HEK293 (cell line): ENCODE results near the gene WAPL.
A peak's percentile ranks its signal among the peaks of the same experiment; 100 is the strongest.

Experiments
- CTCF ChIA-PET: fragments of 350-600 bp; formaldehyde crosslinking; extraction: SDS; loops from one replicate; lab custom pipeline; 2021; ENCODE audit warnings: antibody characterized with exemption; lab: Yijun Ruan, JAX
- POLR2A ChIA-PET: fragments of 300-600 bp; formaldehyde crosslinking; extraction: SDS; loops from one replicate; lab custom pipeline; 2020; ENCODE audit warnings: antibody characterized with exemption, inconsistent platforms; lab: Yijun Ruan, JAX
- H3K27ac ChIP-seq: fragments of 200-500 bp; sonication (Bioruptor generic); 2 replicates; pipeline ENCODE4 v1.5.1; 2014; ENCODE audit warnings: low read depth, low read length, control low read depth, inconsistent platforms; ENCODE audit errors: extremely low read depth
- H3K36me3 ChIP-seq, 2 experiments: fragments of 200-500 bp in 1 of 2; sonication (Bioruptor generic) in 1 of 2; 1 replicate in 1 of 2; 2 replicates in 1 of 2; pipeline ENCODE4 v1.5.1; 2014 to 2017; ENCODE audit warnings: inconsistent platforms in 2 of 2, low read length in 2 of 2; ENCODE audit not compliant: control insufficient read depth in 2 of 2, insufficient read depth in 1 of 2
- H3K4me1 ChIP-seq: fragments of 200-500 bp; sonication (Bioruptor generic); 2 replicates; pipeline ENCODE4 v1.5.1; 2014; ENCODE audit warnings: mild to moderate bottlenecking, low read length, inconsistent platforms; ENCODE audit not compliant: control insufficient read depth, insufficient read depth
- H3K4me3 ChIP-seq: 2 replicates; pipeline ENCODE4 v1.5.1; 2011; ENCODE audit warnings: low read depth, mild to moderate bottlenecking, control low read depth, low read length, moderate library complexity
- H3K9me3 ChIP-seq: fragments of 200-500 bp; sonication (Bioruptor generic); 2 replicates; pipeline ENCODE4 v1.5.1; 2014; ENCODE audit warnings: low read depth, low read length, inconsistent platforms; ENCODE audit not compliant: control insufficient read depth, insufficient read depth
- ATF2 ChIP-seq: fragments of 450-650 bp; formaldehyde crosslinking; IDR thresholded peaks from 2 replicates; pipeline ENCODE4 v1.5.1; 2016; ENCODE audit warnings: missing biosample characterization, missing genetic modification characterization, low read depth
- SCRT2 ChIP-seq: fragments of 450-650 bp; formaldehyde crosslinking; IDR thresholded peaks from 2 replicates; pipeline ENCODE4 v1.5.1; 2016; ENCODE audit warnings: missing biosample characterization, missing genetic modification characterization
- SP2 ChIP-seq: fragments of 450-650 bp; formaldehyde crosslinking; IDR thresholded peaks from 2 replicates; pipeline ENCODE4 v1.5.1; 2016; ENCODE audit warnings: missing biosample characterization, missing genetic modification characterization
- TCF7L2 ChIP-seq: IDR thresholded peaks from 2 replicates; pipeline ENCODE4 v1.6.1; 2011; ENCODE audit warnings: low read depth, mild to moderate bottlenecking, inconsistent platforms, low read length, moderate library complexity, borderline replicate concordance
- ZFP69B ChIP-seq: fragments of 450-650 bp; formaldehyde crosslinking; IDR thresholded peaks from 2 replicates; pipeline ENCODE4 v1.5.1; 2016; ENCODE audit warnings: missing biosample characterization, missing genetic modification characterization
- ZNF16 ChIP-seq: fragments of 450-650 bp; formaldehyde crosslinking; IDR thresholded peaks from 2 replicates; pipeline ENCODE4 v1.5.1; 2016; ENCODE audit warnings: low read depth, missing biosample characterization, missing genetic modification characterization
- ZNF341 ChIP-seq: fragments of 450-650 bp; formaldehyde crosslinking; IDR thresholded peaks from 2 replicates; pipeline ENCODE4; 2016; ENCODE audit warnings: low read depth, missing biosample characterization, missing genetic modification characterization
- ZNF629 ChIP-seq: fragments of 450-650 bp; formaldehyde crosslinking; IDR thresholded peaks from 2 replicates; pipeline ENCODE4 v1.5.1; 2017; ENCODE audit warnings: missing biosample characterization, missing genetic modification characterization
- ZNF830 ChIP-seq: fragments of 450-650 bp; IDR thresholded peaks from 2 replicates; pipeline ENCODE4 v1.5.0; 2018; ENCODE audit warnings: missing biosample characterization, missing genetic modification characterization, low read depth, mild to moderate bottlenecking, moderate library complexity
- ZNF843 ChIP-seq: fragments of 450-650 bp; formaldehyde crosslinking; IDR thresholded peaks from 2 replicates; pipeline ENCODE4 v1.5.1; 2016; ENCODE audit warnings: missing biosample characterization, missing genetic modification characterization
- ZSCAN30 ChIP-seq: fragments of 450-650 bp; IDR thresholded peaks from 2 replicates; pipeline ENCODE4 v1.5.1; 2018; ENCODE audit warnings: missing biosample characterization, mild to moderate bottlenecking, missing genetic modification characterization, moderate library complexity
- TF ChIP-seq, protein P1 (sequence below): fragments of 450-650 bp; formaldehyde crosslinking; IDR thresholded peaks from 2 replicates; pipeline ENCODE4 v1.5.1; 2016; ENCODE audit warnings: missing biosample characterization, missing genetic modification characterization, borderline replicate concordance

WAPL gene

GRCh38 chr10:86393362-86393761, 128.2 kb downstream of the WAPL start:
- ChIA-PET POLR2A (no interaction called here), CTCF (interaction anchor here (0.5 to 0.9 kb wide), 3 partner anchors 153 to 191 kb away, joined by 3 to 5 read pairs (median 3); no protein-coding TSS in a partner anchor)
- Histone ChIP-seq H3K4me1 (no peaks in the 10 kb centered on the region), H3K36me3 (no peaks in the 10 kb centered on the region), H3K4me3 (no peak overlapping the region), H3K9me3 (no peaks in the 10 kb centered on the region), H3K27ac (no peak overlapping the region)
- TF ChIP-seq TCF7L2 (no peak), ZFP69B (tag by site-specific recombination) (no peak), ZNF629 (tag by site-specific recombination) (peak; percentile 20; the same call in 1 of the 2 replicates), ZSCAN30 (no peak), ATF2 (tag by site-specific recombination) (0 out of 2 replicates have a peak, but pooled peaks have one; percentile 19), SCRT2 (tag by site-specific recombination) (no peak), ZNF16 (tag by site-specific recombination) (no peak)

DNA sequence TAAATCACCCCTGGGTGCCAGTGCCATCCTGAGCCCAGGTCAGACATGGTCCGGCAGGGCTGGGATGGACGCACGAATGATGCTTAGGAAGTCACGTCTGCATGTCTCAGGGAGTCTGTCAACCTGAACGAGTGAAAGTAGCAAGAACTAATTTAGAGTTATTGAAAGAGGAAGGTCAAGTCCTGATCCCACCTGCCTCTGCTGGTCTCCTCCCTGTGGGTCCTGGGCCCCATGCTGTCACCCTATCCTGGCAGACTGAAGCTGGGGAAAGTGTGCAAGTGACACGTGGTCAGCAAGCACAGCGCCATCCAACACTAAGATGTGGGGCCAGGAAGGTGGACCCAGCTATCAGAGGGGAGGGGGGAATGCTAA, 128.9 kb downstream of the WAPL start:
- ChIA-PET CTCF (interaction anchor here (0.9 kb wide), 1 partner anchor 192 kb away, joined by 5 read pairs; no protein-coding TSS in a partner anchor), POLR2A (no interaction called here)
- no peak for TF ChIP-seq ZNF830 (tag by site-specific recombination)
- no peak for TF ChIP-seq ZNF843 (tag by site-specific recombination)
- Histone ChIP-seq H3K9me3 (no peaks in the 10 kb centered on the region), H3K4me1 (no peaks in the 10 kb centered on the region), H3K4me3 (no peak overlapping the region), H3K27ac (no peak overlapping the region), H3K36me3 (no peaks in the 10 kb centered on the region)

DNA sequence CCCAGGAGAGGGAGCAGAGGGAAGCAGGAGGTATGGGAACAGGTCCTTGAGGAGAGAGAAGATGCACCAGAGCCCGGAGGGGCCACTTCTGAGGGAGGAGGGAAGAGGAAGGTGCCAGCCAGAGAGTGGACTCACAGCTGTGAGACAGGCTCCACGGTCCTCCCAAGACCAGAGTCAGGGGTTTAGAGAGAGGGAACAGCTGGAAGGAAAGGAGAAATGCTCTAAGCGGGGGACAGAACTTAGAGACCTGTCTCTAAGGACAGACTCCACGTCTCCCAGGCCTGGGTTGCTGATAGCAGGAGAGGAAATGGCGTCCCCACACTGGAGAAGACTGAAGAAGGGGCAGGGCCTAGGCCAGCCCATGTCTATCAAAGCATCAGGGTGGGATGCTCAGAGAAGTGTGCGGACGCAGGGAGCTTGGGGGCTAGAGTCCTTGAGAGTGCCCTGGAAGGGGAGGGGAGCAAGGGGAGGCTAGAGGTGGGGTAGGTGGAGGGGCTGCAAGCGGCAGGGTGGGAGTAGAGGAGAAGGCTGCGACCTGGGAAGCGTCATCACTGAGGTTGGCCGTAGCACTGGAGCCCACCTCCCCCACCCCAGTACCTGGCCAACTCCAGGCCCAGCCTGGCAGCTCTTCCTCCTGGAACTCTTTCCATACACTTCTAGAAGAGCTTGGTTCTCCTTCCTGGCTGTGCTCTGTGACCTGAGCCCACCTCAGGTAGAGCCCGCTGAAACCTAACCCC, 129.4 kb downstream of the WAPL start:
- CTCF ChIA-PET = interaction anchor here (0.6 to 1.9 kb wide), 4 partner anchors 8 to 737 kb away, joined by 3 to 5 read pairs (median 4); no protein-coding TSS in a partner anchor
- H3K4me1 ChIP-seq = no peaks in the 10 kb centered on the region
- no peaks in the 10 kb centered on the region for H3K9me3 ChIP-seq
- no peaks in the 10 kb centered on the region for H3K36me3 ChIP-seq
- TF ChIP-seq SP2 = no peak
- no peak for TF ChIP-seq ZNF843 (tag by site-specific recombination)
- TF ChIP-seq ZNF341 = no peak
- TF ChIP-seq, protein P1, sequence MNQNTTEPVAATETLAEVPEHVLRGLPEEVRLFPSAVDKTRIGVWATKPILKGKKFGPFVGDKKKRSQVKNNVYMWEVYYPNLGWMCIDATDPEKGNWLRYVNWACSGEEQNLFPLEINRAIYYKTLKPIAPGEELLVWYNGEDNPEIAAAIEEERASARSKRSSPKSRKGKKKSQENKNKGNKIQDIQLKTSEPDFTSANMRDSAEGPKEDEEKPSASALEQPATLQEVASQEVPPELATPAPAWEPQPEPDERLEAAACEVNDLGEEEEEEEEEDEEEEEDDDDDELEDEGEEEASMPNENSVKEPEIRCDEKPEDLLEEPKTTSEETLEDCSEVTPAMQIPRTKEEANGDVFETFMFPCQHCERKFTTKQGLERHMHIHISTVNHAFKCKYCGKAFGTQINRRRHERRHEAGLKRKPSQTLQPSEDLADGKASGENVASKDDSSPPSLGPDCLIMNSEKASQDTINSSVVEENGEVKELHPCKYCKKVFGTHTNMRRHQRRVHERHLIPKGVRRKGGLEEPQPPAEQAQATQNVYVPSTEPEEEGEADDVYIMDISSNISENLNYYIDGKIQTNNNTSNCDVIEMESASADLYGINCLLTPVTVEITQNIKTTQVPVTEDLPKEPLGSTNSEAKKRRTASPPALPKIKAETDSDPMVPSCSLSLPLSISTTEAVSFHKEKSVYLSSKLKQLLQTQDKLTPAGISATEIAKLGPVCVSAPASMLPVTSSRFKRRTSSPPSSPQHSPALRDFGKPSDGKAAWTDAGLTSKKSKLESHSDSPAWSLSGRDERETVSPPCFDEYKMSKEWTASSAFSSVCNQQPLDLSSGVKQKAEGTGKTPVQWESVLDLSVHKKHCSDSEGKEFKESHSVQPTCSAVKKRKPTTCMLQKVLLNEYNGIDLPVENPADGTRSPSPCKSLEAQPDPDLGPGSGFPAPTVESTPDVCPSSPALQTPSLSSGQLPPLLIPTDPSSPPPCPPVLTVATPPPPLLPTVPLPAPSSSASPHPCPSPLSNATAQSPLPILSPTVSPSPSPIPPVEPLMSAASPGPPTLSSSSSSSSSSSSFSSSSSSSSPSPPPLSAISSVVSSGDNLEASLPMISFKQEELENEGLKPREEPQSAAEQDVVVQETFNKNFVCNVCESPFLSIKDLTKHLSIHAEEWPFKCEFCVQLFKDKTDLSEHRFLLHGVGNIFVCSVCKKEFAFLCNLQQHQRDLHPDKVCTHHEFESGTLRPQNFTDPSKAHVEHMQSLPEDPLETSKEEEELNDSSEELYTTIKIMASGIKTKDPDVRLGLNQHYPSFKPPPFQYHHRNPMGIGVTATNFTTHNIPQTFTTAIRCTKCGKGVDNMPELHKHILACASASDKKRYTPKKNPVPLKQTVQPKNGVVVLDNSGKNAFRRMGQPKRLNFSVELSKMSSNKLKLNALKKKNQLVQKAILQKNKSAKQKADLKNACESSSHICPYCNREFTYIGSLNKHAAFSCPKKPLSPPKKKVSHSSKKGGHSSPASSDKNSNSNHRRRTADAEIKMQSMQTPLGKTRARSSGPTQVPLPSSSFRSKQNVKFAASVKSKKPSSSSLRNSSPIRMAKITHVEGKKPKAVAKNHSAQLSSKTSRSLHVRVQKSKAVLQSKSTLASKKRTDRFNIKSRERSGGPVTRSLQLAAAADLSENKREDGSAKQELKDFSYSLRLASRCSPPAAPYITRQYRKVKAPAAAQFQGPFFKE (tag by site-specific recombination) = no peak
- POLR2A ChIA-PET = no interaction called here
- no peak overlapping the region for H3K4me3 ChIP-seq
- no peak overlapping the region for H3K27ac ChIP-seq
